Activated CD4-positive, alpha-beta T cell treated with anti-CD3 and anti-CD28 coated beads, Interleukin-2, amount 50 U/mL, for 4 hours (primary cell): ENCODE results near the gene DLX3.

Experiments used
- DNase-seq, 2 experiments: peaks; one replicate each; pipeline ENCODE4 v3.0.0-alpha.2; 2020

Gene DLX3

GRCh38 chr17:49990921-49991320, 4.1 kb downstream of the DLX3 start:
- DNase-seq: no peak

DNA sequence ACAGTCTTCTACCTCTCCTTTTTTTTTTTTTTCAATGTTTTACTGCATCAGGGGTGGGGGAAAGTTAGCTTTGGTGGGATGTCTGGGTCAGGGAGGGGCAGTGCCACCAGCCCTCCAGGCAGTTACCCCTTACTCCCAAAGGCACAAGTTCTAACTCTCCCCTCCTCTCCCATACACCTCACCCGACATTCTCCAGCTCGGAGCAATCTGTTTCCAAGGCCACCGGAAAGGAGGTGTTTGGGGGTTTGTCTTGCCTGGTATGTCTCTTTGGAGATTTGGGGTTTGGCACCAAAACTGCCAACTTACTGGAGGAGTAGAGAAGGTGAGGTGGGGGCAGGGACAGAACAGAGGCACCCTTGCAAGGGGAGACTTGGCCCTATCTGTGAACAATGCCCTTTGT, 4.7 kb downstream of the DLX3 start:
- DNase-seq: no peak

DNA sequence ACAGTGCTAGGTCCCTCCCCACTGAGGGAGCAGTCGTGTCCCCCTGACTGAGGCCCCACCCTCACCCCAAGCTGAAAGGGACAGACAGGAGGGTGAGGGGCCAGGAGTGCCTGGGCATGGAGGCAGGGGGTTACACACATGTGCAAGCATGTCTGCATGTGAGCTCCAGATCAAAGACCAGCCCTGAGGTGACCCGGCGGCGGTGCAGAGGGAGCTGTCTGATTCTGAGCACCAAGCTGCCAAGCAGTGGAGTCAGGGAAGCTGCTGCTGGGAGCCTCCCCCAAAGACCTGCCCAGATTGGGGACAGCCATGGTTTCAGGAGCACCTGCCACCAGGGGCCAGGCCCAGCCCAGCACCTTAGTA, 5.5 kb downstream of the DLX3 start:
- DNase-seq: no peak

DNA sequence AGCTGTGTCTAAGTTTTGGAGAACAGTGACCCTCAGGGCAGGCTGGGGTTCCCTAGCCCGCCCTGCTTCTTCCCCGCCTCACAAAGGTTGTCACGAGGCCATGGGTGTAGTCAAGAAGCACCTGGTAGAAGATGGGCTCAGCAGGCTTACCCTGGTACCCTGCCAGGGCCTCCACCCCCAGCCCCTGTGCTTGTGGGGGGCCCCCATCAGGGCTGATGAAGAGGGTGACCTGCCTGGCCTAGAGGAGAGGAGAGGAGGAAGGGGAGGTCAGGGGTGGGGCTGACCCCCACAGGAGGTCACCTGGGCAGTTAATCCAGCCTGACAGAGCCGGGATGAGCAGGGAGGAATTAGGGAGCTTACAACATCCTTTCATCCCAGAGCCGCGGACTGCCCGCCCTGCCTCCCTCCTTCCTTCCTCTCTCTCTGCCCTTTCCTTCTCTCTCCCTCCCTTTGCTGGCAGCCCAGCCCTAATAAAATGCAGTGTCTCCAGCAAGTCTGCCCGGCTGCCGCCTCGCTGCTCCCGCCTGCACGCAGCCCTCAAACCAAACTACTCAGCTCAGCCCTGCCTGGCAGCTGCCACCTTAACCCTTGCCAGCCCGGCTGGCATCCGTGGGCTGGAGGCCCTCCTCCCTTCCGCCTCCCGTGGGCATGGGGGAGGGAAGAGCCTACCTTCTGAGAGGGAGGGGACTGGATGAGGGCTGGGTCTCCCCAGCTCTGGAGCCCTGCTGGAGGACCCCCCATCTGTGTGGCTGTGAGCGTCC, 7.2 kb downstream of the DLX3 start:
- DNase-seq: no peak

DNA sequence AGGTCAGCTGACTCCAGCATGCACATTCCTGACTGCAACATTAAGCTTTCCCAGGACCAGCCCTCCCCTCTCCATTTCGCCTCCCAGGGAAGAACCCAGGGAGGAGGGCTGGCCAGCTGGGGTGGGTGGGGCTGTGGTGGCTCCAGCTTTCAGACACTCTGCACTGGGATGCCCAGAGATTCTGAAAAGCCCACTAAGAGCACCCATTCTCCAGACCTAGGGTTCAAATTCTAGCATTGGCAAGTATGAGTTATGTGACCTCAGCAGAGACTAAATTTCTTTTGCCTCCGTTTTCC, 7.8 kb downstream of the DLX3 start:
- no peak for DNase-seq

GRCh38 chr17:49986396-49987289, 8.4 kb downstream of the DLX3 start:
- DNase-seq: no peak

- DNase-seq: no peak
Measured at GRCh38 chr17:49985310-49985990, 9.6 kb downstream of the DLX3 start.

- DNase-seq: no peak
Measured at GRCh38 chr17:49984776-49985175, 10.2 kb downstream of the DLX3 start.

DNA sequence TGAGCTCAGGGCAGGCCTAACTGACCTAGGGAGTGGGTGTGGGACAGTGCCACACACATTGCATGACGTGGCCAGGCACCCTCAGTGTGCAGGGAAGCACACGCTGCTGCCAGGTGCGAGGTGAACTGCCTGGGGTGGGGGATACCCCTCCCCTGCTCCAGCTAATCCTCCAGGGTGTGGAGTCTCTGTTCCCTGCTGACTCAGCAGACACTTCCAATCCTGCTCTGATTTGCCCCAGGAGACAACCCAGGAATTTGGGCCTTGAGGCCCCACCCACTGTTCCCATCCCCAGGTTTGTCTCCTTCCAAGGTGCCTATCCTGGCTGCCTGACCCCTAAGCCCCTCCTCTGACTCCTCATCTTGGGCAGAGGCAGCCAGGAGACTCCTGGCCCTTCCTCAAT, 10.7 kb downstream of the DLX3 start:
- no peak for DNase-seq

GRCh38 chr17:49980703-49981197, 14.3 kb downstream of the DLX3 start:
- no peak for DNase-seq

DNA sequence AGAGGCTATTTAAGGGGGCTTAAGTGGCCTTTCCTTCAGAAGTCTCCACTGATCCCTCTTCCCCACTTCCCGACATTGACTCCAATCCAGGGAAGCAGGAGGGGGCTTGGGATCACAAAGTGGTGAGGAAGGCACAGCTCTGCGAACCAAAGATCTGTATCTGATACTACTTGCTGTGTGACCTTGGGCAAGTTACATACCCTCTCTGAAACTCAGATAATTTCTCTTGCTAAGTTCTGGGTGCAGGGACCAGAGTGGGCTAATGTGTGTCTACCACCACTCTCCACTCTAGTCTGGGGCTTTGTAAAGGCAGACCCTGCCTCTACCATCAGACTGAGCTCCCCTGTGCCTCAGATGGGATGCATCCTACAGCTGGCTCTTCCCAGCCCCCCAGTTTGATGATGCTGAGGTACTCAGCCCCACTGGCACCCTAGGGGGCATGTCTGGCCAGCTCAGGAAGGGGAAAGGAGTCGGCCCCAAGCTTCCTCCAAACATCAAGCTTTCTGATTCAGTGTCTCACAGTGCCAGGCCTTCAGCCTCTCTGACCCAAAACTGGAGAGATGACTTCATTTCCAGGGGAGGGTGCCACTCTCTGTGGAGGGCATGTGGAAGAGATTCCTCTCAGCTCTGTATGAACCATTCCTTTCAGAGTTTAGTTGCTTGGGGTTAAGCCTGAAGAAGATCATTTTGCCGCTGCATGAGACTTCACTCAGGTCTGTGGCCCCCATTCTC, 15.1 kb downstream of the DLX3 start:
- DNase-seq: no peak

- DNase-seq: no peak
Measured at GRCh38 chr17:49978501-49978900, 16.5 kb downstream of the DLX3 start.

- DNase-seq: no peak
Measured at GRCh38 chr17:49977463-49978389, 17.3 kb downstream of the DLX3 start.

GRCh38 chr17:49976828-49977202, 18.2 kb downstream of the DLX3 start:
- DNase-seq: no peak

DNA sequence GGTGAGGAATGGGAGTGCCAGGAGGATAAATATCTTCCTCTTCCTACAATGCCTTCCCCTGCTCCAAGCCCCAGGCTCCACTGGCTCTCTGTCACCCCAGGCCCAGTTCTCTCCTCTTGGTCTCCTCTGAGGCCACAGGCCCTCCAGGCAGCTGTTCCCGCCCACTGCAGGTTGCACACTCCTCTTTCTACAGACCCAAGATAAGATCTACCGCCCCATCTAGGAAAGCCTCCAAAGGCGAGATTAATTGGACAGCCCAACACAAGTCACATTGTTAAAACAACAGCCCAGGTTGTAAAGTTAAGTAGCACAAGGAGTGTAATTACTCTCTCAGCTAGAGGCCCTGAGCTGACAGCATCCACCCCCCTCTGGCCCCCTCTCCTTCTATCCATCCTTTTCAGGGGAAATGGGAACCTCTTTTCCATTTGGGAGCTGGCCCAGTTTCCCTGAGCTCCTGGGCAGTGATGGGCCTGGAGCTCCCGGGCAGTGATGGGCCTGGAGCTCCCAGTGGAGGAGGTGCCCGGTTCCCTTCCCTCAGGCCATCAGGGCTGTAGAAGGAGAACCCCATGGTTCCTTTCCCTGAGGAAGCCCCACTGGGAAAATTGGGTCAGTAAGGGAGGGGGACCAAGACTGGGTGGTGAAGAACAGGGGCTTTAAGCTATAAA, 18.7 kb downstream of the DLX3 start:
- DNase-seq: no peak

DNA sequence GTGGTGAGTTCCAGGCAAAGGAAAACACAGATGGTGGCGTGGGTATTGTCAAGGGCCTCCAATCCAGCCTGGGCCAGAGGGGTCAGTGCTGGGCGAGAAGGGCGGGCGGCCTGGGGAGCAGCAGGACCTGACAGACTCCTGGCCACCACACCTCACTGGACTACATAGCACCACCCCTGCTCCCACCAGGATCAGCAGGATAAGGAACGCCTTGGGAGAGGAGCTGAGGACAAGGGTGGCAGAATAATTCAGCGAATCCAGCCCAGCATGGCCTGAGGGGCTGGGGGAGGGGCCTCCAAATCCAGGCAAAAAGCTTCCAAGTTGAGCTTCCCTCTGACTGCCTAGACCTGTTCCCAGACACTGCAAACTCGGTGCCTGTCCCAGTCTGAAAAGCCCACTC, 19.5 kb downstream of the DLX3 start:
- DNase-seq: no peak

GRCh38 chr17:49973271-49973615, 21.8 kb downstream of the DLX3 start:
- DNase-seq: no peak

GRCh38 chr17:49972486-49973270, 22.3 kb downstream of the DLX3 start:
- no peak for DNase-seq

- DNase-seq: no peak
Measured at GRCh38 chr17:49971848-49972485, 23.1 kb downstream of the DLX3 start.

DNA sequence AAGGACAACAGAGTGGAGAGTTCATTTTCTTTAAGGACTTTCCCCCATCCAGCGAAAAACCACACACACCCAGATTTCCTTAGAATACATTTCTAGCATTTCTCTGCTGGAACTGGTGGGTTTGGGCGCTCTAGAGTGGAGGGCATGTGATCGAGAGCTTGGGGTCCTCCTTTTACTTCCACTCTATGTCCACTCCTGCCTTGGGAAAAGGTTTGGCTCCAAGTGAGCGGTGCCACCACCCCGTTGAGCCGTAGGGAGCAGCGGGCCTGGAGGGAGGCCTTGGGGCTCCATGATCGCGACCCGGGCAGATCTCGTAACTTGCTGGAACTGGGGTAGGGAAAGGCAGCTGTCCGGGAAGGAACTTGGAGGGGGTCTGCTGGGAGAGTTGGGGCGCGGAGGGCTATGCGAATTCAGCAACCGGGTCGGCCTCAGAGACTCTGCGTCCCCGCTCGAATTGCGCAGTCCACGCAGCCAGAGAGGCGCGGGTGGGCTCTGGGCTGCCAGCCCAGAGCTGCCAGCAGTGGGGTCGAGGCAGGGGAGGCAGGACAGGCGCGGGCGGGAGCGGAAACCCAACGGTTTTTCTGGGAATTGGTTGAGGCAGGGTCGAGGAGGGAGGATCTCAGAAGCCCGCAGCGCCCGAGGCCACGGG, 23.7 kb downstream of the DLX3 start:
- no peak for DNase-seq
